ENCODE measurements around the gene CHPF2.

Gene CHPF2

DNA sequence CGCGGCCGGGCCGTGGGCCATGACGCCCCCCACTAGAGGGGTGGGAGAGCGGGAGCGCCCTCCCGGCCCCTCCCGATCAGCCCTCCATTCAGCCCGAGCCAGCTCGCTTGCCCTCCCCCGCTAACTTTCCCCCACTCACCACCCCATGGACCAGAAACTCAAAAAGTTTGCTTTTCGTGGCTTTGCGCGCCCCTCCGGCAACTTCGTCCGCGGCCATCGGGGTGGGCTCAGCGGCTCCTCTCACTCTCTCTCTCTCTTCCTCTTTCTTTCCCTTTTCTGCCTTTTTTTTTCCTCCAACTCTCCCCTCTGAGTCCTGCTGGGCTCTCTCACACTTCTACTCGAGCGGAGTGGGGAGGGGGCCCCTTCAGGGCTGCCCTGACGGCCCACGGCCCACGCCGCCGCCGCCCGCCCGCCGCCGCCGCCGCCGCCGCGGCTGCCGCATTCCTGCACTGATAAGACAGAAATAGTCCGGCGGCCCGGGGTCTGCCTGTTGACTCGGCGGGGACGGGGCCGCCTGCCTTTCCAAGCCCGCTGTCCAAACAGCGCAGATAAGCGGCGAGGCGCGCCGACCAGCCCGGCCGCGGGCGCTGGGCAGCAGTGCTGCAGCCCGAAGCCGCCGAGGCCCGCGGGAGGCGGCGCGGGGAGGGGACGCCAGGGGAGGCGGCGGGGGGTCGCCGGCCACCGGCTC, 16.2 kb downstream of the CHPF2 start, which contains the start of gene SMARCD3:
TSS of gene SMARCD3 (minus strand) at position 349 of the 688 bp plus-strand sequence. CDS start at position 217, 132 bp downstream.
- DNase-seq, result no peak

DNA sequence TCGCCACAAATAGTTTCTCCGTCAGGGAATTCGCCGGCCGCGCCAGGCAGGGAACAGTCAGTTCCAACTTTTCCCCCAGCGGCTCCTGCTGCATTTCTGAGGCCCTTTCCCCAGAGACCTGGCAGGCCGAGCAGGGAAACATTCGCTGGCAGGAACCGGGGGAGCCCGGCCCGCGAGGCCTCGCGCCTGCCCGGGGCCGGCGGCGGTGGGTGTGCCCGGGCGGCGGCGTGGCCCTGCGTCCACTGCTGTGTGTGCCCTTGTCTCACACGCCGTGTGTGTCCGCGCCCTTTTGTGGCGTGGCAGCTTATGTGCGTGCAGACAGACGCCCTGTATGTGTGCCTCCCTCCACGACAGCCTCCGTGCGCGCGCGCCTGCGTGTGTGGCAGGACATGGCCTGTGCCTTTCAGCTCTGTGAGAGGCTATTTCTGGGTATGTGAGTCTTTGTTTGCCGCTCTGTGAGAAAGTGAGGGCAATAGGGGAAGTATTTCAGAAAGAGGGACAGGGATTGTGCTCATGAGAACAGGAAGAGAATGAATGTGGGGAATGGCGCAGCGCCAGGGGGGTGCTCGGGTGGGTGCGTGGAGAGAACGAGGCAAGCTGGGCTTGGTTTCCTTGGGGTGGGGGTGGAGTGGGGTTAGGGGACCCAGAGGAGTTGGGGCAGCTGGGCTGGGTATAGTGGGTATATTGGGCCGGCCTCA, 16.9 kb downstream of the CHPF2 start:
- no peak for DNase-seq

DNA sequence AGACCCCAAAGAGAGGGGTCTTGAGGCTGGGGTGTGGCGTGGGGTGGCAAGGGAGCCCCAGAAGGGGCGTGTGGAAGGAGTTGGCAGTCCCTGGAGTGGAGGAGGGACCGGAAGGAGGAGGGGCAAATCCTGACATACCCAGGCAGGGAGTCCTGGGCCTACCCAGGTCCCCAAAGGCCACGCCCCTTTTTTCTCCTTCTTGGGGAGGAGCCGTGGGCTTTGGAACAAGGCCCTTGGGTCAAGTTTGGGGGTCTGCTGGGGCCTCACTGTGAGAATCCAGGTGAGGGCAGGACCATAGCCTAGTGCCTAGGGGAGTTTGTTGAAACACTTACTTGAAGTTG, 17.4 kb downstream of the CHPF2 start:
- no peak for DNase-seq

DNA sequence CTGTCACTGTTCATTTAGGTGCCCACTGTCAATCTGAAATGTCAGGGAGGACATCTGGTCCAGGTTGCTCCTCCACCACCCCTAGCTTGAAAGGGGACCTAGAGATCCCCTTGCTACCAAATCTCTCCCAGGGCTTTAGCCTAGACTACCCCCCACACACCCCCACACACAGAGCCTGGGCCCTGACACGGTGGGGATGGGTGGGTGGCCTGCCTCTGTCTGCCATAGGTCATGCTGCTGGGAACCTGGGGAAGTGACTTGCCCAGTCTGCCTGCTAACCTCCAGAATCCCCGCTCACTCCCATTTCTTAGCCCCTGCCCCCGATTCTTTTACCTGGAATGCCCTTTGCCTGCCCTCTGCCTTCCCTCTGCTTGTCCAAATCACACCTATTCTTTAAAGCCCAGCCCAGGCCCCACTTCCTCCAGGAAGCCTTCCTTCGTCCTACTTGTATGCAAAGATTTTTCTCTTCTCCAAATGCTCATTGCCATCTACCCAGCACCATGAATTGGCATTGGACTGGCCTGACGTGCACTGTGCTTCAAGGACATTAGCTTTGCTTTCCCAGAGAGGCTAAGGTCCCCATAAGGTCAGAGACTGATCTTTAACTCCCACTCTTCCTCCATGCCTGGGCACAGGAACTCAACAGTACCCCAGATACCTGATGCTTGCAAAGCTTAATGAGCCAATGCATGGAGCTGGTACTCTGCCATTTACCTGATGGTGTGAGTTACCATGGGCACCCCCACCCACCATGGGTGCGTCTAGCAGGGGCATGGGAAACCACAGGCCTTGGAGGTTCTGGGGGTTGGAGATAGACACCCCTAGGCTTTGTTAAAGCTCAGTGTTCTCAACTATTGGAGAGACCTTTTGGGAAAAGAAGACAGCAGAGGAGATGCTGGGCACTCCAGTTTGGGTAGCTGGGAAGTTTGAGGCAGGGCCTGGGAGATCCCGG, 18.2 kb downstream of the CHPF2 start:
- no peak for DNase-seq

DNA sequence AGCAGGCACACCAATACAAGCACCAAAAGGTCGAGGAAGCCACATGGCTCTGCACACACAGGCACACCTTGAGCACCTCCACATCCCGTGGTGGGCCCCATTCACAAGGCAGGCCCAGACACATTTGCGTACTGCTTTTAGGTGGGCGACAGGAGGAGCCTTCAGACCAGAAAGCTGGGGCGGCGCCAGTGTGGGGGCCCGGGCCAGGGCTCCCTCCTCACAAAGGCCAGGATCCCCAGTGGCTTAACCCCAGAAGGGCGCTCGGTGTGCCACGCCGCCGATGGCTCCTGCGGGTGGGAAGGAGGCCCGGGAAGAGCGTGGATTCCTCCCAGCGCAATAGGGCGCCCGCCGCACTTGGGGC, 19.0 kb downstream of the CHPF2 start:
- DNase-seq, result no peak

DNA sequence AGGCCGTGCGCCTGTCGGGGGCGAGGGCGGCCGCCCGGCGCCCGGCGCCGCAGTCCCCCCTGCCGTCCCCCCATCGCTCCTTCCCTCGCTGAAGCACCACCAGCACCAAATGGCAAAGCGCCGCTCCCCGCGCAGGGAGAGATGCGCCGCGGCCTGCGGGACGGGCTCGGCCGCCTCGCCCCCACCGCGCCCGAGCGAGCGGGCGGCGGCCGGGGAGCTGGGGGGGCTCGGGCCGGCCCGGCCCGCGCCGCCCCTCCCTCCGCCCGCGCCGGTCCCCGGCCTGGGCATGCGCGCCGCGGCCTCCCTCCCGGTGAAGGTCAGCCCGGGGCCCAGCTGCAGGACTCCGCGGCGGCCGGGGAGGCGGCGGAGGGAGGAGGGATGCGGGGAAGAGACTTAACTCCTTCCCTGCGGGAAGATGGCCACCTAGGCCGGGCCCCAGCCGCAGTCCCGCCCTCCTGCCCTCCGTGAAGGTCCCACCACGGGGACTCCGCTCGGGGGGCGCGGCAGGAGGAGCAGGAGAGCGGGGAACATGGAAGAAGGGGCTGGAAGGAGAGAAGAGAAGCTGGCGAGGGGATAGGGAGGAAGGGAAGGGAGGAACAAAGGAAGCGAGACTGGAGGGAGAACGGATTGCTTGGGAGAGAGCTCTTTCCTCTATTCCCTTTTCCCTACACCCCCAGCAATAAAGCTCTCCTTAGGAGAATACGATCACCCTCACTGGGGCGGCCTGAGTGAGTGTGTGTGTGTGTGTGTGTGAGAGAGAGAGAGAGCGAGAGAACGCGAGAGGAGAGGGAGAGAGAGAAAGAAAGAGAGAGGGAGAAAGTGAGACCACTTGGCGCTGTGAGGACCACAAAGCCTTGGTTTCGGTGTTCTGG, 19.6 kb downstream of the CHPF2 start:
- DNase-seq, result no peak

DNA sequence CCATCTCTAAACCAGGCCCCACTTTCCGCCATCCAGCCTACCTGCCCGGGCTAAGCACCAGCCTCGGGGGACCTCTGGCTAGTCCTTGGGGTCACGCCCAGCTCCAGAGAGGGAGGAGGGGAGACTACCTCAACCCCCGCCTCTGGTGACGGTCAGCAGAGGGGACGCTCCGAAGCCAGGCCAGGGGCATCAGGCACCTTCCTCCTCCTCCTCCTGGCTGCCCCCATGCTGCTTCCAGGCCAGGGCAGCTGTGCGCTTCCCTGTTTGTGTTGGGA, 20.2 kb downstream of the CHPF2 start:
- no peak for DNase-seq

DNA sequence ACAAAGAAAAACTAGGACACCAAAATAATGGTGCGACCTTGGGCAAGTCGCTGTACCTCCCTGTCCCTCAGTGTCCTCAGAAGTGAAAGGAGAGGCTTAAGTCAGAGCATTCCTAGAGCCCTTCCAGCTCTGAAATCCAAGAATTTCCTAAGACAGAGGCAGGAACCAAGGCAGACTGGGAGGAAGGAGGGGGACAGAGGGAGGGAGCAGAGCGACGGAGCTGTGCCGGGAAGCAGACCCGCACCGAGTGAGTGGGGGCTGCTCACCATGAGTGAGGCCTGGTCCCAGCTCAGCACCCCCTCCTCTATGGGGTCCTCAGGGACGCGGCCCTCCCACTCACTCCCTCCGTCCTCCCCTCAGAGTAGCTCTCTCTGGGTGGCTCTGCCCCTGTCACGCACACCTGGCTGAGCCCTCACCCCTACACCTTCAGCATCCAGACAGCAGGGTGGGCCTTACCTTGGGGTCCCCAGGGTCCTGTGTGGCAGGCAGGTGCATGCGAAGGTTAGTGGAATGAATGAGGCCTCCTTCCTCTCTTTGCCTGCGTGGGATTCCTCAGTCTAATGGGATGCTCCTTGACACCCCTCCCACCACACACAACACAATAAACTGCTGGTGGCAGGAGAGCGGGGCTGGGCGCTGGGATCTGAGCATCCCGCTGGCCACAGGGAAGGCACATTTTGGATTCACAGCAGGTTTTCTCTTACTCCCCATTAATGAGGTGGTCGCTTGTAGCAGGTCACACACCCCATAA, 20.9 kb downstream of the CHPF2 start:
- DNase-seq, result no peak

DNA sequence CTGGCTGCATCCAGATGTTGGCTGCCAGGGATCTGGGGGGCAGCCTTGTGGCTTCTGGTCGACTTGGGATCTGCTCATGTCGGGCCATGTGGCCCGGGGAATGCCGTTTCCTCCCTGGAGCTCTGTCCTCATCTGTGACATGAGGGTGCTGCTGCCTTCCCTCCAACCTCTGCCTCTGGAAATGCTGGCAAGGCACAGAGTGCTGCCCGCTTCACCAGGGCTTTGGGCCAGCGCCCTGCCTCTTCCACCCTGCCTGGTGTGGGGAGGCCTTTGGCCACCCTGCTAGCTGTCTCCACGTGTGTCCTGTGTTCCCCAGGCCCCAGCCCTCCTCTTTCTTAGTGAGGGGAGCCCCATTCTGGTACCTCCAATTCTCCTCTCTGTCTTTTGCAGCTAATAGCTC, 22.0 kb downstream of the CHPF2 start:
- no peak for DNase-seq

DNA sequence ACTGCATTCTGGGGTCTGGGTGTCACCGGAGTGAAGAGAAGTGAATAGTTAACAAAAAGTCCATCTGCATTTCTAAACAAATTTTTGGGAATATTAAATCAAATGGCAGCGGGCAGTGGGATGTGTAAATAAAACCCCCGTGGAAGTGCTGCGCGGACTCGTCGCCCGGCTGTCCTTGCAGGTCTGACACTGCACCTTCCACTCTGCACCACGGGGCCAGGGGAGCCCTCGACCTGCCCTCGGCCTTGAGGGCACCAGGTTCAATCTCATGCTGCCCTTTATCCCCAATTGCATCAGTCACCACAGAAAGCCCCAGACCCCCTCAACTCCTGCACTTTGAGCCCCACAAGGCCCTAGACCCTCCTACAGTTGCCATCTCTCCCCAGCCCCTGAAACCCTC, 22.6 kb downstream of the CHPF2 start:
- no peak for DNase-seq

DNA sequence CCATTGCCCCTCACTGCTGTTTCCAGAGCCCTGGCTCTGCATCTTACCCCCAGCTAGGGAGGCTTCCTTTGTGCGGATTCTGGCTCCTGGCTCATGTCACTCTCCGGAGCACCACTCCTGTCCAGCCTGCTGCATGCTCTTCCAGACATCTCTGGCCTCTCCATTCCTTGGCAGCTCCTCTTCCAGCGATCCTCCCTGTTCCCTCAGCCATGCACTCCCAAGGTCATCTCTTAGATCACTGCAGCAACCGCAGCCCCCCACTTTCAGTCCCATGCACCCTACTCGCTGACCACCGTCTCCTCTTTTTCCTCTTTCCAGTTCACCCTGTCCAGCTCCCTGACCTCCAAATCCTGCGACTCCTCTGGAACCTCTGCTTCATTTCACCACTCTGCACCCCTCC, 23.1 kb downstream of the CHPF2 start:
- DNase-seq, result no peak

DNA sequence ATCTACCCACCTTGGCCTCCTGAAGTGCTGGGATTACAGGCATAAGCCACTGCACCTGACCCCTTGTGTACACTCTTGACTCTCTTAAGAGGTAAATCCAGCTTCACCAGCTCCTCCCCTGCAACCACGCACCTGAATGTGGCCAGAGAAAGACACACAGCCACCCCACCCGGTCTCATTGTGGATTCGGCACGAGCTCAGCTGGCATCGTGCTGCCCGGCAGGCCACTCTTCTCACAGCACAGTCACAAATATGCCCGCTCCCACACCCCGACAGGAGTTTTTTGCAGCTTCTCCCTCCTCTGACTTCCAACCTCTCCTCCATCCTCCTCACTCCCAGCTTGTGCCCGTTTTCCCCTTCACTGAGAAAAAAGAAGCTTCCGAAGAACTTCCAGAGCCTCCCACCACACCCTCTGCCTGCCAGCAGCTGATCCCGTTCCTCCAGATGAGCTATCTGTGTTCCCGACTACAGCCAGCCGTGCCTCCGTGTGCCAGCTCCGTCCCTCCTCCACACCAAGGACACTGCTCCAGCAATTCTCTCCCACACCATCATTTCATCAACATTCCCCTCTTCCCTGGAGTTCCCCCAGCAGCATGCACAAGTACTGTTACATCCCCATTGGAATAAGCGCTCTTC, 24.2 kb downstream of the CHPF2 start:
- no peak for DNase-seq

DNA sequence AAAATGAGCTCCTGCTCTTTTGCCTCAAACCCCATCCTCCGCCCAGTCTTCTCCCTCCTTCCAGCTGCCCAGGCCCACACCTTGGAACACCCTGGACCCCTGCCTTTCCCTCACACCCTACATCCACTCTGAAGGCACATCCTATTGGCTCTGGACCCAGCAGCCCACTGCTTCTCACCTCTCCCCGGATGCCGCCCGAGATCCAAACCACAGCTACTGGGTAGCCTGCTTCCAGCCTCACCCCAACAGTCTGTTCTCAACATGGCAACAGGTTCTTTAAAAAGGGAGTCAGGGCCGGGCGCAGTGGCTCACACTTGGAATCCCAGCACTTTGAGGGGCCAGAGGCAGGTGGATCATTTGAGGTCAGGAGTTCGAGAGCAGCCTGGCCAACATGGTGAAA, 25.7 kb downstream of the CHPF2 start:
- DNase-seq, result no peak

DNA sequence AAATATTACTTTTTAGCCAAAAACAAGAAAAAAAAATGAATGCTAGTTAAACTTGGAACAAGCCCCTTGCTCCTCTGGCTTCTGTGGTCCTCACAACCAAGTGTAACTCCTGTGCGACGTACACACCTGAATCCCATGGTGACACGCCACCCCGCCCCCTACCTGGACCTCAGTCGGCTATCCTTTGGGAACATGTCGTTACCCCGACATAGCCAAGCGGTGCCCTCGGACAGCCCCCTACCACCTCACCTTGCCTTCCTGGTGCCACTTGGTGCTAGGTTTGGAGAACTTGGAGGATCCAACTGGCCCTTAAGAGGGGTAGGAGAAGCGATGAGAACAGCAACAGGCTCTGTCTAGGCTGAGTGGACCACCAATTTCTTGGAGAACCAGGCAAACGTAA, 28.2 kb downstream of the CHPF2 start:
- DNase-seq, result no peak

DNA sequence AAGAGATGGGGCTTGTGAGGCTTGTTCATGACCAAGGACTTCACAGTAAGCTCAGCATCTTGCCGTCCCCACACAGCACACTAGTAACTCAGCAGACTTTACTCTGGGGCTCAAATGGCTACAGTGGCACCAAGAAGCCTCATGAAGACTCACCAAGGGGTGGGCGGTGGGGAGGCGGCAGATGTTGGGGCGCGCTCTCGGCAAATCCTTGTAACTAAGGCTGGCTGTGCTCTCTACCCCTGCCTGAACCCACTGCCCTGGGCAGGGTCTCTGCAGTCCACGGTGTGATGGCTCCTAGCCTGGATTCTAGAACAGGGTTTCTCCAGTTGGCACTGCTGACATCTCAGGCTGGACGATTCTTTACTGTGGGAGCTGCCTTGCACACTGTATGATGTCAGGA, 28.6 kb downstream of the CHPF2 start:
- no peak for DNase-seq

DNA sequence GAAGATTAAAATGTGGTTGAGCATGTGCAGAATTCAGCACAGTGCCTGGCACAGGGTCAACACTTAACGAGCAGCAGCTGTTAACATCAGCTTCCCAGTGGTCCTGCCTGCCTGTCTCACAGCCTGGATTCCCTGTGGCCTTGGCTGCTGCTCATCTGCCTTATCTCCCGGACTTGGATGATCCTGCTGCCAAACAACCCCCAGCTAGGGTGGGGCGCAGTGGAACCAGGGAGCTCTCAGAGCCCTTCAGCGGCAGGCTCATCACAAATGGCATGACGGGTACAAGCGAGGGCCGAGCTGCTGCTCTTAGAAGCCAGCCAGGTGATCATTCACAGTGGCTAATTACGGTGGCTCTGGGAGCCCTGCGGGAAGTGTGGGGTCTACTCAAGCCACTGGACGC, 29.2 kb downstream of the CHPF2 start:
- DNase-seq, result no peak

DNA sequence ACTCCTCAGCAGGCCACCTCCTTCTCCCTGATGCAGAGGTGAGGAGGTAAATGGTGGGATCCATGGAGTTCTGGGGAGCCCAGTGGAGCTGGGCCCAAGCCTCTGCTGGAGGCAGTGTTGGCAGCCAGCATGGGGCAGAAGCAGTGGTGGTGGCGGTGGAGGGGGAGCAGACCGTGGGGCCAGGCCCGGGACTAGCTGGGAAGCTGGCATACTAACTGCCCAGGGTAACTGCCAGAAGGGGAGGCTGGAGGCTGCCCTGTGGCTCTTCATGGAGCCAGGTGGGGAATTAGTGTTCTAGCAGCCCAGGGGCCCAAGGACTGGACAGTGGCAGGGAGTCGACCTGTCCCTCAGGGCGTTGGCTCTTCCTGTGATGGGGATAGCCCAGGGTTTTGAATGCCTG, 32.3 kb downstream of the CHPF2 start:
- DNase-seq, result no peak

DNA sequence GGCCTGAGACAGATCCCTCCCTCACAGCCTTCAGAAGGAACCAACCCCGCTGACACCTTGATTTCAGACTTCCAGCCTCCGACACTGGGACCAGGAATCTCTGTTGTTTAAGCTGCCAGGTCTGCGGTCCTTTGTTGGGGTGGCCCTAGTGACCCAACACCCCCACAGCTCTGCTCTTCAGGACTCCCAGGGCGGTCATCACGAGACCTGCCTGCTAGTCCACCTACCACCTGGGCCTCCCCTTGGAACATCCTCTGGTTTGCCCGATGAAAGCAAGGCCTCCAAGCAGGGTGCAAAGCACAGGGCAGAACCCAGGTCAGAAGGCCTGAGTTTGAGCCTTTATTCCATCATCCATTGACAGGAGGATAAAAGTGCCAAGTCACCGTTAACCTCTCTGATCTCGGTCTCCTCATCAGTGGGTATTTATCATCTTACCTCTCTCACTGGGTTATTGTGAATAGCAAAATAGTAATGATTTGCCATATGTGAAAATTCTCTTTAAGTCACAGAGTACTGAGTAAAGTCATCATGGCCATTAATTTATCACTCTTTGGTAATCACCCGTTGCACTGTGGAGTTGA, 33.2 kb downstream of the CHPF2 start:
- no peak for DNase-seq

DNA sequence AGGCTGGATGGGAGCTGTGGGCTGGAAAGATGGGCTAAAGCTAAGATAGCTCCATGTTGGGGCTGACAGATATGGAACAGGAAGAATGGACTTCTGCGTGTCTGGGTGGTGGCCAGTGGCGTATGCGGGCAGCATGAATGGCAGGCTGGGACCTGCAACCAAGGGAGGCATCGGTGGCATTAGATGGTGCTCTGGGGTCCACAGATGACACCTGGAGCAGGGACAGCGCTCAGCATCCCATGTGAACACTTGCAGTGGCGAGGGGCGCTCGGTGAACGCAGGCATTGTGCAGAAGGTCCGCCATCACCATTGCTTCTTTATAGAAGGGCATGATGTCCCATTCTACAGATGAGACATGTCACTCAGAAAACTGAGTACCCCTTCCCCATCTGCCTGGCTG, 37.2 kb downstream of the CHPF2 start:
- DNase-seq, result no peak

DNA sequence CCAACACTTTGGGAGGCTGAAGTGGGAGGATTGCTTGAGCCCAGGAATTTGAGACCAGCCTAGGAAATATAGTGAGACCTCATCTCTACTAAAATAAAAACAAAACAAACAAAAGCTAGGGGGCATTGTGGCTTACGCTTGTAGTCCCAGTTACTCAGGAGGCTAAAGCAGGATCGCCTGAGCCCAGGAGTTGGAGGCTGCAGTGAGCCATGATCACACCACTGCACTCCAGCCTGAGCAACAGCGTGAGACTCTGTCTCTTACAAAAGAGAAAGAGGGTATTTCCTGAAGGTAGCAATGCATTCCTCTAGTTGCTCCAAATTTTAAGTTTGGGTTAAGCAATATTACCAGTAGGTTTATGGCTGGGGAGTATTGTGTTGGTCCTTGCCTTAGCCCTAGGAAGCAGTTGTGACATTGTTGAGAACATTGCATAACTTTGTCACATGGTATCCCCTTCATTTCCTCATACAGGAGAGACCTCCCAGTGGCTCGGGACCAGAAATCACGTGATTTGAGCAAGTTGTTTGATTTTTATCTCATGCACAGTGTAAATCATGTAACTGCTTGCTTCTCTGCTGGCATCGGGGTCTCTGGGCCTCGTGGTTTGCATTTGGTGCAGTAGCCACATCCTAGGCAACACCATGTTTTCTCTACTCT, 39.5 kb downstream of the CHPF2 start:
- DNase-seq, result no peak

DNA sequence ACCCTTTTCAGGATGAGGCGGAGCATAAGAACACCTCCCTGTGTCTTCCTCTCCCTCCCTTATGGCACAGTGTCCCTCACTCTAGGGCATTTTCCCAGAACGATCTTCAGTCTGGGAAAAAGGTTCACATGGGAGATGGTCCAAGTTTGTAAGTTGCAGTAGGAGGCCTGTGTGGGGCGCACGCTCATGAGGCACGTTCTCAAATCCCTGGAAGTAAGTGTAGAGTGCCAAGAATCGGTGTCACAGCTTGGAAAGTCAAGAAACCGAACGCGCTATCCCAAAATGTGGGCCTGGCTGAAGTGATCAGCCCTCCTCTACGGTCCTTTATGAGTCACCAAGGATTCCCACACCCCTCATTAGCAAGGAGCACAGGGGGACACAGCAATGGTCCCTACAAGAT, 40.1 kb downstream of the CHPF2 start:
- no peak for DNase-seq

Data from GOT3 (cell line).